Neuronal stem cell (in vitro differentiated cells): Measurements from ENCODE around the gene PARP8.
"Not testable (repeated sequence)": the region's sequence is repeated elsewhere in the genome, so short reads cannot be mapped to it uniquely, and the experiment has no call there.

Experiments used
- DNase-seq: peaks from one replicate; pipeline ENCODE4 v3.0.0-alpha.2; 2013; ENCODE audit warnings: low spot score
- H2AFZ ChIP-seq: one replicate; pipeline ENCODE4 v1.6.1; 2013; ENCODE audit warnings: mild to moderate bottlenecking, low read length, inconsistent platforms
- H2AK5ac ChIP-seq: 2 replicates; pipeline ENCODE4 v1.6.1; 2013; ENCODE audit warnings: low read depth, mild to moderate bottlenecking, inconsistent platforms, low read length, moderate library complexity, mixed read lengths
- H2BK120ac ChIP-seq: 2 replicates; pipeline ENCODE4 v1.6.1; 2013; ENCODE audit warnings: low read depth, mild to moderate bottlenecking, inconsistent platforms, low read length, moderate library complexity, mixed read lengths
- H2BK12ac ChIP-seq: one replicate; pipeline ENCODE4 v1.6.1; 2013; ENCODE audit warnings: low read length, inconsistent platforms
- H2BK15ac ChIP-seq: 2 replicates; pipeline ENCODE4 v1.6.1; 2013; ENCODE audit warnings: mild to moderate bottlenecking, low read length, inconsistent platforms, mixed read lengths
- H2BK5ac ChIP-seq: one replicate; pipeline ENCODE4 v1.6.1; 2013; ENCODE audit warnings: inconsistent platforms, mild to moderate bottlenecking, low read length, moderate library complexity
- H3K14ac ChIP-seq: one replicate; pipeline ENCODE4 v1.6.1; 2013; ENCODE audit warnings: low read length, inconsistent platforms
- H3K18ac ChIP-seq: 2 replicates; pipeline ENCODE4 v1.6.1; 2013; ENCODE audit warnings: low read length, inconsistent platforms
- H3K23ac ChIP-seq: 2 replicates; pipeline ENCODE4 v1.6.1; 2013; ENCODE audit warnings: low read depth, mild to moderate bottlenecking, mixed read lengths, low read length, inconsistent platforms; ENCODE audit not compliant: poor library complexity
- H3K27ac ChIP-seq: replicated peaks from 3 replicates; pipeline ENCODE4 v1.5.1; 2013; ENCODE audit warnings: low read length, inconsistent platforms
- H3K27me3 ChIP-seq, 3 experiments: 2 replicates each; pipeline ENCODE4 v1.6.1; 2013; ENCODE audit warnings: low read length in 3 of 3, mild to moderate bottlenecking in 2 of 3, inconsistent platforms in 1 of 3, low read depth in 1 of 3, mixed read lengths in 1 of 3, moderate library complexity in 1 of 3; ENCODE audit not compliant: control insufficient read depth in 3 of 3, insufficient read depth in 3 of 3
- H3K36me3 ChIP-seq, 2 donors: replicated peaks in 1 of 2; 2 replicates each; pipeline ENCODE4 v1.6.1; 2013; ENCODE audit warnings: low read length in 2 of 2; ENCODE audit not compliant: control insufficient read depth in 2 of 2, insufficient read depth in 2 of 2
- H3K4ac ChIP-seq: 2 replicates; pipeline ENCODE4 v1.6.1; 2013; ENCODE audit warnings: inconsistent platforms, mild to moderate bottlenecking, low read length, moderate library complexity
- H3K4me1 ChIP-seq, 2 donors: 1 replicate in 1 of 2; 2 replicates in 1 of 2; pipeline ENCODE4 v1.6.1; 2013; ENCODE audit warnings: low read length in 2 of 2, low read depth in 1 of 2; ENCODE audit not compliant: control insufficient read depth in 2 of 2, insufficient read depth in 1 of 2
- H3K4me2 ChIP-seq: one replicate; pipeline ENCODE4 v1.6.1; 2013; ENCODE audit warnings: mild to moderate bottlenecking, low read length, inconsistent platforms; ENCODE audit not compliant: insufficient read depth, poor library complexity, severe bottlenecking
- H3K4me3 ChIP-seq, 2 donors: 2 replicates each; pipeline ENCODE4 v1.5.1; 2013; ENCODE audit warnings: low read length in 2 of 2, mild to moderate bottlenecking in 2 of 2, inconsistent platforms in 1 of 2, moderate library complexity in 1 of 2
- H3K79me1 ChIP-seq: one replicate; pipeline ENCODE4 v1.6.1; 2013; ENCODE audit warnings: low read depth, mild to moderate bottlenecking, inconsistent platforms, low read length, moderate library complexity
- H3K9ac ChIP-seq: one replicate; pipeline ENCODE4 v1.6.1; 2013; ENCODE audit warnings: mild to moderate bottlenecking, low read depth, low read length, inconsistent platforms; ENCODE audit not compliant: poor library complexity
- H3K9me3 ChIP-seq, 2 donors: replicated peaks in 1 of 2; 2 replicates each; pipeline versions ENCODE3 to v1.6.1; 2013; ENCODE audit warnings: low read length in 2 of 2, mild to moderate bottlenecking in 2 of 2, inconsistent platforms in 1 of 2, low read depth in 1 of 2, mixed read lengths in 1 of 2, moderate library complexity in 1 of 2; ENCODE audit not compliant: control insufficient read depth in 2 of 2, insufficient read depth in 1 of 2
- H4K8ac ChIP-seq: one replicate; pipeline ENCODE4 v1.6.1; 2013; ENCODE audit warnings: low read depth, mild to moderate bottlenecking, inconsistent platforms, low read length, moderate library complexity
- H4K91ac ChIP-seq: one replicate; pipeline ENCODE4 v1.6.1; 2013; ENCODE audit warnings: low read length, low read depth, mild to moderate bottlenecking, inconsistent platforms; ENCODE audit not compliant: poor library complexity
- WGBS, 2 donors: extraction: QIAGEN DNeasy Blood & Tissue Kit; methylation state at CpG; one replicate each; pipeline ENCODE4 v1.1.7; 2013; ENCODE audit warnings: missing lambda C conversion rate in 2 of 2, mixed read lengths in 1 of 2; ENCODE audit not compliant: insufficient read length in 2 of 2, insufficient replicate concordance in 1 of 2; ENCODE audit errors: extremely low coverage in 2 of 2; 5-methylcytosine and 5-hydroxymethylcytosine counted together

PARP8 gene

GRCh38 chr5:50808406-50808805 is 142.0 kb downstream of the PARP8 start:
- no peak overlapping the region for H3K18ac ChIP-seq
- H2BK120ac ChIP-seq: no peak overlapping the region
- no peak overlapping the region for H2BK15ac ChIP-seq
- no peaks in the 10 kb centered on the region for H3K9me3 ChIP-seq
- H2AFZ ChIP-seq: no peak overlapping the region
- no peaks in the 10 kb centered on the region for H3K36me3 ChIP-seq
- no peak overlapping the region for H2BK12ac ChIP-seq
- no peak for DNase-seq
- no peak overlapping the region for H3K23ac ChIP-seq
- peaks cover 0 to 2% of the 10 kb centered on the region in 2 donors for H3K4me1 ChIP-seq
- no CpG with 5 or more reads among the region's 3 CpGs for WGBS, 2 donors
- no peak overlapping the region for H3K4me2 ChIP-seq
- H2BK5ac ChIP-seq: no peak overlapping the region
- H4K91ac ChIP-seq: no peak overlapping the region
- H3K14ac ChIP-seq: no peak overlapping the region
- no peaks in the 10 kb centered on the region for H3K27me3 ChIP-seq
- H3K79me1 ChIP-seq: no peaks in the 10 kb centered on the region
- no peak overlapping the region for H2AK5ac ChIP-seq
- H4K8ac ChIP-seq: no peak overlapping the region
- no peak overlapping the region for H3K27ac ChIP-seq
- H3K4me3 ChIP-seq: no peak overlapping the region
- no peak overlapping the region for H3K4ac ChIP-seq
- no peak overlapping the region for H3K9ac ChIP-seq

- not testable (repeated sequence) for H2BK120ac ChIP-seq, H3K27me3 ChIP-seq, H3K4me3 ChIP-seq, H3K27ac ChIP-seq, H4K91ac ChIP-seq, H3K4ac ChIP-seq, H2BK5ac ChIP-seq, H2BK15ac ChIP-seq, H3K4me2 ChIP-seq, H3K23ac ChIP-seq, H2AK5ac ChIP-seq, H3K18ac ChIP-seq, H2BK12ac ChIP-seq, H3K4me1 ChIP-seq, H2AFZ ChIP-seq, H4K8ac ChIP-seq, H3K79me1 ChIP-seq, H3K9ac ChIP-seq, H3K36me3 ChIP-seq, DNase-seq, H3K14ac ChIP-seq, H3K9me3 ChIP-seq
- WGBS, 2 donors: no CpG with 5 or more reads among the region's 6 CpGs
Measured at GRCh38 chr5:50811746-50812145, 145.3 kb downstream of the PARP8 start.

GRCh38 chr5:50813691-50814090 is 147.3 kb downstream of the PARP8 start:
- no peak overlapping the region for H4K91ac ChIP-seq
- H3K27me3 ChIP-seq: no peaks in the 10 kb centered on the region
- H3K9ac ChIP-seq: no peak overlapping the region
- H3K4me2 ChIP-seq: no peak overlapping the region
- H2AK5ac ChIP-seq: no peak overlapping the region
- no peak overlapping the region for H2BK120ac ChIP-seq
- H3K27ac ChIP-seq: no peak overlapping the region
- no peak overlapping the region for H3K4ac ChIP-seq
- no peak overlapping the region for H3K23ac ChIP-seq
- no peaks in the 10 kb centered on the region for H3K9me3 ChIP-seq
- no peak overlapping the region for H2BK15ac ChIP-seq
- H2AFZ ChIP-seq: no peak overlapping the region
- H2BK12ac ChIP-seq: no peak overlapping the region
- no peak overlapping the region for H3K14ac ChIP-seq
- H3K36me3 ChIP-seq: peaks cover 2 to 10% of the 10 kb centered on the region in 2 donors
- no peaks in the 10 kb centered on the region for H3K79me1 ChIP-seq
- WGBS, 2 donors: no CpG with 5 or more reads among the region's 3 CpGs
- no peak overlapping the region for H4K8ac ChIP-seq
- no peak for DNase-seq
- no peak overlapping the region for H2BK5ac ChIP-seq
- no peak overlapping the region for H3K18ac ChIP-seq
- H3K4me3 ChIP-seq: no peak overlapping the region
- peaks cover 0 to 2% of the 10 kb centered on the region in 2 donors for H3K4me1 ChIP-seq

- Histone ChIP-seq H2AK5ac (no peak overlapping the region), H2BK5ac (no peak overlapping the region), H2BK12ac (no peak overlapping the region), H3K14ac (no peak overlapping the region), H3K36me3 (peaks cover 2 to 12% of the 10 kb centered on the region in 2 donors), H3K27me3 (no peaks in the 10 kb centered on the region), H3K18ac (no peak overlapping the region), H3K4me3 (no peak overlapping the region), H4K91ac (no peak overlapping the region), H3K4me2 (no peak overlapping the region), H3K9ac (no peak overlapping the region), H4K8ac (no peak overlapping the region), H3K9me3 (no peaks in the 10 kb centered on the region), H2BK120ac (no peak overlapping the region), H3K4ac (no peak overlapping the region), H3K79me1 (no peaks in the 10 kb centered on the region), H3K4me1 (peaks cover 0 to 2% of the 10 kb centered on the region in 2 donors), H2AFZ (no peak overlapping the region), H3K23ac (no peak overlapping the region), H3K27ac (no peak overlapping the region), H2BK15ac (no peak overlapping the region)
- no peak for DNase-seq
- no CpG with 5 or more reads among the region's 6 CpGs for WGBS, 2 donors
Measured at GRCh38 chr5:50814556-50814955, 148.1 kb downstream of the PARP8 start.
